ENCODE measurements around the gene SERTAD2.

Gene SERTAD2

DNA sequence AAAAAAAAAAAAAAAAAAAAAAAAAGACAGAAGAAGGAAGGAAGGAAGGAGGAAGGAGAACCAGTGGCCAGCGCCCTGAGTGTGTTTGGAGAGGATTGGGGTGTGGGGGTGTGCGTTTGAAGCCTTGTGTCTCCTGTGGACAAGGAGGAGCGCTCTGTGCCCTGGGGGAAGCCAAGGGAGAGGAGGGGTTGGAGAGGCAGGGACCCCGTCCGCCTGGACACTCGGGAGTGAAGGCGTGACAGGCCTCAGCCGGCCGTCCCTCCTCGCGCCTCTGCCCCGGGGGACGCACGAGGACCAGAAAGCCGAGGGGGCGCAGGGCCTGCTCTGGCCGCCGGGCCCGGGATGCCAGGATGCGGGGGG, 44.9 kb downstream of the SERTAD2 start:
- H3K4me3 ChIP-seq (ENCODE audit: low read depth, low read length): peak overlapping the region; percentile 55
- TF ChIP-seq, protein P1, sequence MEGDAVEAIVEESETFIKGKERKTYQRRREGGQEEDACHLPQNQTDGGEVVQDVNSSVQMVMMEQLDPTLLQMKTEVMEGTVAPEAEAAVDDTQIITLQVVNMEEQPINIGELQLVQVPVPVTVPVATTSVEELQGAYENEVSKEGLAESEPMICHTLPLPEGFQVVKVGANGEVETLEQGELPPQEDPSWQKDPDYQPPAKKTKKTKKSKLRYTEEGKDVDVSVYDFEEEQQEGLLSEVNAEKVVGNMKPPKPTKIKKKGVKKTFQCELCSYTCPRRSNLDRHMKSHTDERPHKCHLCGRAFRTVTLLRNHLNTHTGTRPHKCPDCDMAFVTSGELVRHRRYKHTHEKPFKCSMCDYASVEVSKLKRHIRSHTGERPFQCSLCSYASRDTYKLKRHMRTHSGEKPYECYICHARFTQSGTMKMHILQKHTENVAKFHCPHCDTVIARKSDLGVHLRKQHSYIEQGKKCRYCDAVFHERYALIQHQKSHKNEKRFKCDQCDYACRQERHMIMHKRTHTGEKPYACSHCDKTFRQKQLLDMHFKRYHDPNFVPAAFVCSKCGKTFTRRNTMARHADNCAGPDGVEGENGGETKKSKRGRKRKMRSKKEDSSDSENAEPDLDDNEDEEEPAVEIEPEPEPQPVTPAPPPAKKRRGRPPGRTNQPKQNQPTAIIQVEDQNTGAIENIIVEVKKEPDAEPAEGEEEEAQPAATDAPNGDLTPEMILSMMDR (IDR thresholded peaks at IDR 0.05; ENCODE audit: insufficient read depth, low read depth, low read length, missing control alignments): no peak
- no peak for DNase-seq (ENCODE audit: low read depth)

DNA sequence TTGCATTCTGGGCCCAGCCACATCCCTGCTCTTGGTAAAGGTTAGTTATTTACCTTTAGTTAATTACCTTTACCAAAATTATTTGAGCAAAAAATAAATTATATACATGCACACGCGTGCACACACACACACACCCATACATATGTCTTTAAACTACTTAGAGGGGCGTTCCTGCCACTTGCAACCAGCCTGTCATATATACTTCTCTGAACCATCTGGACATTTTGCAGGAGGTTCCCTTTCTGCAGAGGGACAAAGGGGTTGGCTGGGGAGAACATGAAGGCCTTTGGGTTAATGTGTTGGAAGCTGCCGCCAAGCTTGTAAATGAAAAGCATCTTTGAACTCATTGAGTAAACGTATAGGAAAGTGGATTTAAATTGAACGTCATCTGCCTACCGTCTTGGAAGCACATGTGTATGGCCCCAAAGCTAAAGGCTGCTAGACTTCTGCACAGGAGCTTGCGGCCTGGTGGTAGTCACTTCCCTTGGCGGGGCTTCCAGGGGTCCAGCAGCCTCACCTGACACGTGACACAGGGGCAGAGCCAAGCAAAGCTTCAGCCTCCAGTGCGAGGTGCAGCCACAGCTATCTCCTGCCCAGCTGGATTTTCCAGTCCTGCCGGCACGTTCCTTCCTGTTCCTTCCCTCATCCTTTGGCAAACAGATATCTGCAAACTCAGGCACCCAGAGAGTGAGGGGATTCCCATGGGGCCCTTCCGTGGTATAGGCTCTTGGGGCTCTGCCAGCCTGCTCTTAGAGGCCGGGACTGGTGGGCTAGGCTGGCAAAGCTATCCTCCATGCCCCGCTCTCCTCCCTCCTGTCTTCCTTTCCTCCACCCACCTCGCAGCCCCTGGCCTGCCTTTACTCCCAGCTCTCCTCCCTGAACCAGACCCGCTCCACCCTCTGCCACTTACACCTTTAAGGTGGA, 46.1 kb downstream of the SERTAD2 start:
- peak overlapping the region; percentile 53 for H3K4me3 ChIP-seq (ENCODE audit: low read depth, low read length)
- DNase-seq (ENCODE audit: low read depth): no peak
- TF ChIP-seq, protein P1 (IDR thresholded peaks at IDR 0.05; ENCODE audit: insufficient read depth, low read depth, low read length, missing control alignments): no peak

DNA sequence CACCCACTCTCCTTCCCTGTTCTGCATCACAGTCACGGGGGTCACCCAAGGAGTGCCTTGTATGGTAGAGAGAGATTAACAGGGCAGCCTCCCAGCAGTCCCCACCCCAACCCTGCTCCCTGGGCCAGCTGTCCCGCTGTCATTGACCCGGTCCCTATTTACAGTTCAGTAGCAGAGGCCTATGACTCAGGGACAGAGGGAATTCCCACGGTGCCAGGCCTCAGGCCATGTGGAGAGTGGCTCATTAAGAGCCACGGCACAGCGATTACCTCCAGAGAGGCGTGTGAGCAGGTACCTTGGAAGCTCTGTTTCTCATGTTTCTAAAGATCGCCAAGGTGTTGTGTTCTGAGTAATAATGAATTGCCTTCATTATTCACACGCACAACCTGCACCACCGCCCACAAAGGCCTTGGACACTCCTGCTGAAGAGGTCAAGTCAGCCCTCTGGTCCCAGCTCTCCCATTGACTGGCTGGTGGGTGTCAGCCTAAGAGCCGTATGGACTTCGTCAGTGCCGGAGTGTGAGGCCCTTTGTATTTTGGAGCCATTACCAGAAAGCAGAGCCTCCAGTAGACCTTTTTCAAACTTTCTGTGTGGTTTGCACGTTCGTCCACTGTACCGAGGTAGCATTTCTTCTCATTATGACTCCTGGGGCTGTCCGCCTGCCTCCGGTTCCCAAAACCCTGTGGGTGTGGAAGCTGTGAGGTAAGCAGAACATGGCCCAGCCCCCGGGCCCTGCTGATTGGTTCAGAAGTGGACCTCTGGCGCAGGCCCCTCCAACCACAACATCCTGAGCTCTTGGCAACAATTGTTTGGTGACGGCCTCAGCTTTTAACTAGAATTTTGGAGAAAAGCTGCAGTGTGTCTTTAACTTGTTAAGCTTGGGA, 47.0 kb downstream of the SERTAD2 start:
- peak; percentile 97 for DNase-seq (ENCODE audit: low read depth)
- H3K4me3 ChIP-seq (ENCODE audit: low read depth, low read length): peak overlapping the region; percentile 53
- TF ChIP-seq, protein P1 (IDR thresholded peaks at IDR 0.05; ENCODE audit: insufficient read depth, low read depth, low read length, missing control alignments): no peak

DNA sequence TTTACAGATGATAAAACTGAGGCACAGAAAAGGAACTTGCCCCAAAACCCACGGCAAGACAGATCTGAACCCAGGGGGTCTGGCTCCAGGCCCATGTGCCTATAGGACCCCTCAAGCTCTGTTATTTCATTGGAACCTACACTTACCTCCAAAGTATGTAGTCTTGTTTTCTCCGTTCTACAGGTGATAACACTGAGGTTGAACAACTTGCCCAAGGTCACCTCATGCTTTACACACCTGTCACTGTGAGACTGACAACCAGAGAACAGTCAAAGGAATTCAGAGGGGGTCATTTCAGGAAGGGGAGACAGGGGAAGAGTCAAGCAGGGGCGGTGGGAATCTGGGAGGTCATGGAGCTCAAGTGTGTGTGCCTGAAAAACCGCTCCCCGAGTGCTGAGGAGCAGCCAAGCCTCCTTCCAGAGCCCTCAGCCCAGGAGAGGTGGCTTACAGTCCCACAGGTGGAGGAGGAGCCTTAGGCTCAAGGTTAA, 47.7 kb downstream of the SERTAD2 start:
- no peak for DNase-seq (ENCODE audit: low read depth)
- peak overlapping the region; percentile 53 for H3K4me3 ChIP-seq (ENCODE audit: low read depth, low read length)
- TF ChIP-seq, protein P1 (IDR thresholded peaks at IDR 0.05; ENCODE audit: insufficient read depth, low read depth, low read length, missing control alignments): no peak

DNA sequence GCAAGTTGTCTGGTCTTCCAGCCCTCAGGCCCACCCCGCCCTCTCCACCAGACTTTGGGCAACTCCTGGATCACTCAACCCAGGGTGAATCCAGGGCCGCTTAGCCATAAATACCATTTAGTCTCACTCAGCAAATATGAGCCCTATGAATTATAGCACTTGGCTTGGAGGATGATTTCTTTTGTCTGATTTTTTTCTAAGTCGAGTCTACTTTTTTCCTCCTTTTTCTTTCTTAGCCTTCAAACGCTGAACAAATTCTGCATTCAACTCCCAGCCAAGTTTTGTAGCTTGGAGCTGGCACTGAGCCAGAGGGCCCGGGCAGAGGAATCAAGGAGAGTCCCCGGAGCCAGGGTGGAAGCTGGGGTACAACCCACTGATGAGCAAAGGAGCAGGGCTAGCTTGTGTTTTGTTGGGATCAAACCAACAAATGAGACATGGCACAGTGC, 48.7 kb downstream of the SERTAD2 start:
- DNase-seq (ENCODE audit: low read depth): no peak
- TF ChIP-seq, protein P1 (IDR thresholded peaks at IDR 0.05; ENCODE audit: insufficient read depth, low read depth, low read length, missing control alignments): no peak
- H3K4me3 ChIP-seq (ENCODE audit: low read depth, low read length): no peak overlapping the region

DNA sequence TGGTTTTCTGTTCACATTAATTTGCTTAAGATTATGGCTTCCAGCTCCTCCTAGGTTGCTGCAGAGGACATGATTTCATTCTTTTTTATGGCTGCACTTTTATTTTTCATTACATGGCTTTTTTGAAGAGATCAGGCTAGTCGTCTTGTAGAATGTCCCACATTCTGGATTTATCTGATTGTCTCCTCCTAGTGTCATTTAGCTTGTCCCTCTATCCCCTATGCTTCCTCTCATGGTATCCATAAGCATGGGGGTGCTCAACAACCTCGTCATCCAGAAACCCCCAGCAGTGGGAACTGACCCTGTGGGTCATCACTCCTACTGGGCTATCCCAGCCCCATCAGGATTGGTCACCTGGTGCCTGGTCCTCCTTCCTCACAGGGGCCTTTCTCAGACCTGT, 49.6 kb downstream of the SERTAD2 start:
- H3K4me3 ChIP-seq (ENCODE audit: low read depth, low read length): no peak overlapping the region
- TF ChIP-seq, protein P1 (IDR thresholded peaks at IDR 0.05; ENCODE audit: insufficient read depth, low read depth, low read length, missing control alignments): no peak
- no peak for DNase-seq (ENCODE audit: low read depth)

Measured in GM12865 (cell line).